ENCODE measurements around the gene CERS5. TPM values are rescaled to one million over a fixed set of nuclear protein-coding genes. Genes with fewer than 3 reads are reported as not detected.

Gene CERS5
- total RNA-seq, 2 experiments from 2014 or later: 27.6 to 36.9 TPM

DNA sequence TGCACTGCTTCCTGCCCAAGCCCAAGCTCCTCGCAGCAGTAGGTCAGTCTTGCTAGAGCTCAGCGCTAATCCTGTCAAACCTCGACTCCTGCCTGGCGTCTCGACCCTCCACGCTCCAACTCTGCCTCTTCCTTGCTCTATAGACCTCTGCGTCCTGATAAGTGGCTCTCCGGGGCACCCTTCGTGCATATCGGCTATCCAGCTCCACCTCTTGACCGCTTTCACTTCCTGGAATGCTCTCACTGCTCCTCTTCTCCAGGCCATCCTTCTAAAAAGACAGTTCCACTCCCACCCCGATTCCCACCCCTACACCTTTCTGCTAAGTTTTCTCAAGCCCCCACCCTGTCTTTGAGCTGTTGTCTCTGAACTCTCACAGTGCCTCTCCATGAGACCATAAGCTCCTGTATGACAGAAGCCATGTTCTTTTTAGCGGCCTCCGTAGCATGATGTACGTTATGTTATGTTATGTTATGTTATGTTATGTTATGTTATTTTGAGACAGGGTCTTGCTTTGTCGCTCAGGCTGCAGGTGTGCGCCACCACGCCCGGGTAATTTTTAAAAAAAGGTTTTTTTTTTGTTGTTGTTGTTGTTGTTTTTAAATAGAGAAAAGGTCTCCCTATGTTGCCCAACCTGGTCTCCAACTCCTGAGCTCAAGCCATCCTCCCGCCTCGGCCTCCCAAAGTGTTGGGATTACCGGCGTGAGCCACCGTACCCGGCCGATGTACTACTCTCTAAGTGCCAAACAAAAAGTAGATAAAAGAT lies 54.5 kb downstream of the CERS5 start:
- intact Hi-C loops (cut with micrococcal nuclease; ENCODE audit: unreplicated experiment): loop anchor here (1.0 to 5.0 kb wide), 2 partner anchors 55 to 110 kb away; partner anchors contain the start of gene CERS5
- no peak for TF ChIP-seq EZH2phosphoT487 (IDR thresholded peaks at IDR 0.05; ENCODE audit: borderline replicate concordance, low read depth, low read length)
- TF ChIP-seq, protein P1, sequence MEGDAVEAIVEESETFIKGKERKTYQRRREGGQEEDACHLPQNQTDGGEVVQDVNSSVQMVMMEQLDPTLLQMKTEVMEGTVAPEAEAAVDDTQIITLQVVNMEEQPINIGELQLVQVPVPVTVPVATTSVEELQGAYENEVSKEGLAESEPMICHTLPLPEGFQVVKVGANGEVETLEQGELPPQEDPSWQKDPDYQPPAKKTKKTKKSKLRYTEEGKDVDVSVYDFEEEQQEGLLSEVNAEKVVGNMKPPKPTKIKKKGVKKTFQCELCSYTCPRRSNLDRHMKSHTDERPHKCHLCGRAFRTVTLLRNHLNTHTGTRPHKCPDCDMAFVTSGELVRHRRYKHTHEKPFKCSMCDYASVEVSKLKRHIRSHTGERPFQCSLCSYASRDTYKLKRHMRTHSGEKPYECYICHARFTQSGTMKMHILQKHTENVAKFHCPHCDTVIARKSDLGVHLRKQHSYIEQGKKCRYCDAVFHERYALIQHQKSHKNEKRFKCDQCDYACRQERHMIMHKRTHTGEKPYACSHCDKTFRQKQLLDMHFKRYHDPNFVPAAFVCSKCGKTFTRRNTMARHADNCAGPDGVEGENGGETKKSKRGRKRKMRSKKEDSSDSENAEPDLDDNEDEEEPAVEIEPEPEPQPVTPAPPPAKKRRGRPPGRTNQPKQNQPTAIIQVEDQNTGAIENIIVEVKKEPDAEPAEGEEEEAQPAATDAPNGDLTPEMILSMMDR (conservative IDR thresholded peaks at IDR 0.05; ENCODE audit: low read length): no peak
- peaks cover 21% of the 10 kb centered on the region for H3K36me3 ChIP-seq (ENCODE audit: insufficient read depth, low read length)
- H4K20me1 ChIP-seq (ENCODE audit: insufficient read depth, low read length): no peaks in the 10 kb centered on the region
- H3K9me2 ChIP-seq (ENCODE audit: insufficient read depth, low read length): no peaks in the 10 kb centered on the region
- ChIA-PET POLR2A (interaction anchor here (0.5 to 3.7 kb wide), 19 partner anchors 11 to 914 kb away, joined by 3 to 62 read pairs (median 4); partner anchors contain the start of genes CERS5 and SMARCD1), CTCF (ENCODE audit: unreplicated experiment) (interaction anchor here (0.8 to 3.9 kb wide), 7 partner anchors 9 to 42 kb away, joined by 3 to 35 read pairs (median 4); partner anchors contain the start of genes GPD1 and SMARCD1)
- peak overlapping the region; percentile 64 for H3K4me2 ChIP-seq (ENCODE audit: low read length)
- peaks cover 40% of the 10 kb centered on the region for H3K79me2 ChIP-seq (ENCODE audit: insufficient read depth, low read depth, low read length)
- DNase-seq (ENCODE audit: low spot score): peak; percentile 36
- H3K9me3 ChIP-seq (ENCODE audit: low read length): no peaks in the 10 kb centered on the region
- TSS peak; percentile 48 for BruUV-seq (replicated peaks)
- H3K4me3 ChIP-seq (ENCODE audit: low read depth, low read length, poor library complexity, severe bottlenecking): peak overlapping the region; percentile 80
- H2AFZ ChIP-seq (ENCODE audit: low read length): peak overlapping the region; percentile 16; the same call in 1 of the 2 replicates
- peak overlapping the region; percentile 69 for H3K27ac ChIP-seq (ENCODE audit: low read depth, low read length, poor library complexity, severe bottlenecking)
- H3K4me1 ChIP-seq (ENCODE audit: insufficient read depth, low read length, poor library complexity, severe bottlenecking): peaks cover 33% of the 10 kb centered on the region

GRCh38 chr12:50111693-50112455 lies 55.3 kb downstream of the CERS5 start, which contains the start of gene COX14:
TSS of gene COX14 (plus strand) at chr12:50112236. CDS start at chr12:50120044, 7,808 bp downstream.
- DNase-seq (ENCODE audit: low spot score): peak; percentile 100

More at GRCh38 chr12:50111693-50112455, 55.3 kb downstream of the CERS5 start, which contains the start of gene COX14:
- H3K4me1 ChIP-seq (ENCODE audit: insufficient read depth, low read length, poor library complexity, severe bottlenecking): peaks cover 33% of the 10 kb centered on the region
- peak within 1 kb of the TSS; percentile 77 for H3K4me2 ChIP-seq (ENCODE audit: low read length)
- H3K9me3 ChIP-seq (ENCODE audit: low read length): no peaks in the 10 kb centered on the region
- peak within 1 kb of the TSS; percentile 57 for H2AFZ ChIP-seq (ENCODE audit: low read length)
- TF ChIP-seq, protein P1 (conservative IDR thresholded peaks at IDR 0.05; ENCODE audit: low read length): peak; percentile 98
- no peak for TF ChIP-seq EZH2phosphoT487 (IDR thresholded peaks at IDR 0.05; ENCODE audit: borderline replicate concordance, low read depth, low read length)
- CTCF ChIA-PET (ENCODE audit: unreplicated experiment): interaction anchor here (0.6 to 3.9 kb wide), 13 partner anchors 9 to 348 kb away, joined by 3 to 35 read pairs (median 5); partner anchors contain the start of genes CERS5, GPD1 and SMARCD1
- H3K79me2 ChIP-seq (ENCODE audit: insufficient read depth, low read depth, low read length): peaks cover 33% of the 10 kb centered on the region
- H3K9me2 ChIP-seq (ENCODE audit: insufficient read depth, low read length): no peaks in the 10 kb centered on the region
- no peaks in the 10 kb centered on the region for H4K20me1 ChIP-seq (ENCODE audit: insufficient read depth, low read length)
- POLR2A ChIA-PET: interaction anchor here (0.5 to 3.7 kb wide), 21 partner anchors 9 to 368 kb away, joined by 3 to 62 read pairs (median 4); partner anchors contain the start of genes CERS5 and SMARCD1
- BruUV-seq (replicated peaks): no TSS peak
- H3K36me3 ChIP-seq (ENCODE audit: insufficient read depth, low read length): peaks cover 15% of the 10 kb centered on the region
- peak within 1 kb of the TSS; percentile 80 for H3K4me3 ChIP-seq (ENCODE audit: low read depth, low read length, poor library complexity, severe bottlenecking)
- intact Hi-C loops (cut with micrococcal nuclease; ENCODE audit: unreplicated experiment): loop anchor here (1.0 to 5.0 kb wide), 4 partner anchors 27 to 110 kb away; partner anchors contain the start of genes CERS5 and SMARCD1
- H3K27ac ChIP-seq (ENCODE audit: low read depth, low read length, poor library complexity, severe bottlenecking): peak within 1 kb of the TSS; percentile 85
